Keratinocyte (primary cell): ENCODE measurements around the gene ABCC9.

ENCODE experiments used
- CTCF ChIP-seq, 3 experiments: IDR thresholded peaks in 1 of 3; conservative IDR thresholded peaks in 1 of 3; optimal IDR thresholded peaks in 1 of 3; 2 replicates in 2 of 3; 3 replicates in 1 of 3; pipeline versions ENCODE3 to v1.5.1; 2011; ENCODE audit warnings: low read length in 3 of 3, mild to moderate bottlenecking in 3 of 3, moderate library complexity in 2 of 3, control low read depth in 1 of 3, inconsistent platforms in 1 of 3; ENCODE audit not compliant: insufficient read depth in 2 of 3; ENCODE audit errors: extremely low read depth in 1 of 3
- EZH2 ChIP-seq: IDR thresholded peaks from one replicate; pipeline ENCODE4 v1.6.1; 2012; ENCODE audit warnings: inconsistent platforms, mild to moderate bottlenecking, low read length, moderate library complexity

- TF ChIP-seq CTCF (optimal IDR thresholded peaks at IDR 0.05 in 1 of 3, IDR thresholded peaks at IDR 0.05 in 1 of 3, conservative IDR thresholded peaks at IDR 0.05 in 1 of 3; ENCODE audit: extremely low read depth in 1 of 3, insufficient read depth in 2 of 3, low read length in 3 of 3), result no peak
- no peak for TF ChIP-seq EZH2
Observed at GRCh38 chr12:21837847-21838246, 103.4 kb downstream of the ABCC9 start.
